Neural crest cell (in vitro differentiated cells): Measurements from ENCODE around the gene CDS1. TPM values are rescaled to one million over a fixed set of nuclear protein-coding genes. Genes with fewer than 3 reads are reported as not detected.

Experiments used
- DNase-seq: peaks from one replicate; pipeline ENCODE4 v3.0.0; 2021; ENCODE audit warnings: low read depth, mixed read lengths, low spot score
- H3K27ac Mint-ChIP-seq: one replicate; pipeline ENCODE4 v1.8.0; 2021; ENCODE audit warnings: mild to moderate bottlenecking, mixed read lengths; ENCODE audit not compliant: unreplicated experiment
- H3K27me3 Mint-ChIP-seq: 2 replicates; pipeline ENCODE4 v1.8.0; 2021; ENCODE audit warnings: low read depth, mild to moderate bottlenecking, mixed read lengths
- H3K36me3 Mint-ChIP-seq: 2 replicates; pipeline ENCODE4 v1.8.0; 2021; ENCODE audit warnings: low read depth, mild to moderate bottlenecking, mixed read lengths
- H3K4me1 Mint-ChIP-seq: 2 replicates; pipeline ENCODE4 v1.8.0; 2021; ENCODE audit warnings: mixed read lengths
- H3K4me3 Mint-ChIP-seq: one replicate; pipeline ENCODE4 v1.8.0; 2021; ENCODE audit warnings: mild to moderate bottlenecking, mixed read lengths
- H3K9me3 Mint-ChIP-seq: 2 replicates; pipeline ENCODE4 v1.8.0; 2021; ENCODE audit warnings: mixed read lengths
- CTCF ChIP-seq: fragments of 200-600 bp; sonication (generic); conservative IDR thresholded peaks from 2 replicates; pipeline ENCODE4 v1.5.0; 2021; ENCODE audit warnings: antibody characterized with exemption, mild to moderate bottlenecking
- total RNA-seq: library from RNA; stranded (reverse); gene quantifications from 2 replicates; pipeline ENCODE4 v1.2.1, GENCODE V29; 2021

The CDS1 gene
- total RNA-seq, 1 donor from 2014 or later = 1.1 TPM

GRCh38 chr4:84647312-84647884, 64.5 kb downstream of the CDS1 start:
- Mint-ChIP-seq H3K27me3 (no peaks in the 10 kb centered on the region), H3K4me3 (no peak overlapping the region), H3K4me1 (peaks cover 26% of the 10 kb centered on the region)

GRCh38 chr4:84648178-84648577, 65.3 kb downstream of the CDS1 start:
- no peak overlapping the region for H3K27ac Mint-ChIP-seq
- no peak for TF ChIP-seq CTCF
- no peaks in the 10 kb centered on the region for H3K9me3 Mint-ChIP-seq
- peaks cover 26% of the 10 kb centered on the region for H3K4me1 Mint-ChIP-seq
- no peaks in the 10 kb centered on the region for H3K36me3 Mint-ChIP-seq
- H3K27me3 Mint-ChIP-seq = no peaks in the 10 kb centered on the region
- no peak for DNase-seq
- H3K4me3 Mint-ChIP-seq = no peak overlapping the region

More at GRCh38 chr4:84647312-84647884, 64.5 kb downstream of the CDS1 start:
- DNase-seq = no peak
- Mint-ChIP-seq H3K9me3 (no peaks in the 10 kb centered on the region), H3K36me3 (no peaks in the 10 kb centered on the region), H3K27ac (no peak overlapping the region)
- no peak for TF ChIP-seq CTCF

- no peak overlapping the region for H3K27ac Mint-ChIP-seq
- no peak overlapping the region for H3K4me3 Mint-ChIP-seq
- no peaks in the 10 kb centered on the region for H3K36me3 Mint-ChIP-seq
- no peak for TF ChIP-seq CTCF
- peaks cover 26% of the 10 kb centered on the region for H3K4me1 Mint-ChIP-seq
- H3K27me3 Mint-ChIP-seq = no peaks in the 10 kb centered on the region
- H3K9me3 Mint-ChIP-seq = no peaks in the 10 kb centered on the region
- no peak for DNase-seq
Measured at GRCh38 chr4:84648863-84649647, 66.1 kb downstream of the CDS1 start.

GRCh38 chr4:84651499-84651898, 68.6 kb downstream of the CDS1 start:
- TF ChIP-seq CTCF = no peak
- Mint-ChIP-seq H3K4me1 (peaks cover 26% of the 10 kb centered on the region), H3K27ac (no peak overlapping the region), H3K9me3 (peaks cover 2% of the 10 kb centered on the region), H3K4me3 (no peak overlapping the region), H3K27me3 (no peaks in the 10 kb centered on the region), H3K36me3 (peaks cover 3% of the 10 kb centered on the region)
- no peak for DNase-seq

- no peak overlapping the region for H3K4me3 Mint-ChIP-seq
- no peaks in the 10 kb centered on the region for H3K27me3 Mint-ChIP-seq
- no peak overlapping the region for H3K27ac Mint-ChIP-seq
- peaks cover 8% of the 10 kb centered on the region for H3K9me3 Mint-ChIP-seq
- no peak for TF ChIP-seq CTCF
- no peak for DNase-seq
- peaks cover 11% of the 10 kb centered on the region for H3K36me3 Mint-ChIP-seq
- H3K4me1 Mint-ChIP-seq = peaks cover 22% of the 10 kb centered on the region
Measured at GRCh38 chr4:84652478-84652877, 69.6 kb downstream of the CDS1 start.
